Vagina (tissue), 2 donors: ENCODE measurements around the gene PRTN3.

Experiments
- POLR2AphosphoS5 ChIP-seq, 2 donors: sonication (generic); formaldehyde crosslinking; IDR thresholded peaks; one replicate each; pipeline ENCODE4 v1.9.0; 2017; ENCODE audit warnings: antibody characterized with exemption in 2 of 2, mild to moderate bottlenecking in 2 of 2, low read depth in 1 of 2; ENCODE audit not compliant: insufficient read depth in 1 of 2
- TF ChIP-seq, protein P1 (sequence below), 3 experiments: fragments of 450-650 bp in 2 of 3; fragments of 200-600 bp in 1 of 3; sonication (generic) in 1 of 3; IDR thresholded peaks; one replicate each; pipeline ENCODE4 v1.5.1; 2017 to 2019; ENCODE audit warnings: antibody characterized with exemption in 3 of 3, mild to moderate bottlenecking in 2 of 3, moderate library complexity in 2 of 3

DNA sequence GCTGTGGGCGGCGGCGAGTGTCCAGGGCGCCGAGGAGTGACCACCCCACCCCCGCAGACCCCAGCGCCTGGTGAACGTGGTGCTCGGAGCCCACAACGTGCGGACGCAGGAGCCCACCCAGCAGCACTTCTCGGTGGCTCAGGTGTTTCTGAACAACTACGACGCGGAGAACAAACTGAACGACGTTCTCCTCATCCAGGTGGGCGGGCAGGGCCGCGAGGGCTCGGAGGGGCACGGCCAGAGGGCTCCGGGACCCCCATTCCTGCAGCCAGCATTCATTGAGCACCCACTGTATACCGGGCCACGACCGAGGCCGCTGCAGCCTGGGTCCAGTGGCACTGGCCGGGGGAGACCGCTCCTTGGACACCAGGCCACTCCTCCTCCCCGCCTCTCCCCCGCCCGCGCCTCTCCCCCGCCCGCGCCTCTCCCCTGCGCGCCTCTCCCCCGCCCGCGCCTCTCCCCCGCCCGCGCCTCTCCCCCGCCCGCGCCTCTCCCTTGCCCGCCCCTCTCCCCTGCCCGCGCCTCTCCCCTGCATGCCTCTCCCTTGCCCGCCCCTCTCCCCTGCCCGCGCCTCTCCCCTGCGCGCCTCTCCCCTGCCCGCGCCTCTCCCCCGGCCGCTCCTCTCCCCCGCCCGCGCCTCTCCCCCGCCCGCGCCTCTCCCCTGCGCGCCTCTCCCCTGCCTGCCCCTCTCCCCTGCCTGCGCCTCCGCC lies 3.2 kb downstream of the PRTN3 start:
- no peak for TF ChIP-seq POLR2AphosphoS5 (IDR thresholded peaks at IDR 0.05; ENCODE audit: insufficient read depth in 1 of 2, low read depth in 1 of 2)
- TF ChIP-seq, protein P1, sequence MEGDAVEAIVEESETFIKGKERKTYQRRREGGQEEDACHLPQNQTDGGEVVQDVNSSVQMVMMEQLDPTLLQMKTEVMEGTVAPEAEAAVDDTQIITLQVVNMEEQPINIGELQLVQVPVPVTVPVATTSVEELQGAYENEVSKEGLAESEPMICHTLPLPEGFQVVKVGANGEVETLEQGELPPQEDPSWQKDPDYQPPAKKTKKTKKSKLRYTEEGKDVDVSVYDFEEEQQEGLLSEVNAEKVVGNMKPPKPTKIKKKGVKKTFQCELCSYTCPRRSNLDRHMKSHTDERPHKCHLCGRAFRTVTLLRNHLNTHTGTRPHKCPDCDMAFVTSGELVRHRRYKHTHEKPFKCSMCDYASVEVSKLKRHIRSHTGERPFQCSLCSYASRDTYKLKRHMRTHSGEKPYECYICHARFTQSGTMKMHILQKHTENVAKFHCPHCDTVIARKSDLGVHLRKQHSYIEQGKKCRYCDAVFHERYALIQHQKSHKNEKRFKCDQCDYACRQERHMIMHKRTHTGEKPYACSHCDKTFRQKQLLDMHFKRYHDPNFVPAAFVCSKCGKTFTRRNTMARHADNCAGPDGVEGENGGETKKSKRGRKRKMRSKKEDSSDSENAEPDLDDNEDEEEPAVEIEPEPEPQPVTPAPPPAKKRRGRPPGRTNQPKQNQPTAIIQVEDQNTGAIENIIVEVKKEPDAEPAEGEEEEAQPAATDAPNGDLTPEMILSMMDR (IDR thresholded peaks at IDR 0.05), result no peak
